ENCODE data around the gene STRN4.

STRN4 gene

GRCh38 chr19:46755077-46755852 lies 9.0 kb upstream of the STRN4 start:
- in situ Hi-C loops (cut with HindIII; ENCODE audit: low sequenced_read_pairs): no loop called here
- peak; percentile 55 for DNase-seq (ENCODE audit: low read depth, low spot score)
- no peak overlapping the region for H3K4me3 ChIP-seq (ENCODE audit: low read depth, low read length)
- no peak for TF ChIP-seq CTCF (IDR thresholded peaks at IDR 0.05; ENCODE audit: low read depth, low read length)

DNA sequence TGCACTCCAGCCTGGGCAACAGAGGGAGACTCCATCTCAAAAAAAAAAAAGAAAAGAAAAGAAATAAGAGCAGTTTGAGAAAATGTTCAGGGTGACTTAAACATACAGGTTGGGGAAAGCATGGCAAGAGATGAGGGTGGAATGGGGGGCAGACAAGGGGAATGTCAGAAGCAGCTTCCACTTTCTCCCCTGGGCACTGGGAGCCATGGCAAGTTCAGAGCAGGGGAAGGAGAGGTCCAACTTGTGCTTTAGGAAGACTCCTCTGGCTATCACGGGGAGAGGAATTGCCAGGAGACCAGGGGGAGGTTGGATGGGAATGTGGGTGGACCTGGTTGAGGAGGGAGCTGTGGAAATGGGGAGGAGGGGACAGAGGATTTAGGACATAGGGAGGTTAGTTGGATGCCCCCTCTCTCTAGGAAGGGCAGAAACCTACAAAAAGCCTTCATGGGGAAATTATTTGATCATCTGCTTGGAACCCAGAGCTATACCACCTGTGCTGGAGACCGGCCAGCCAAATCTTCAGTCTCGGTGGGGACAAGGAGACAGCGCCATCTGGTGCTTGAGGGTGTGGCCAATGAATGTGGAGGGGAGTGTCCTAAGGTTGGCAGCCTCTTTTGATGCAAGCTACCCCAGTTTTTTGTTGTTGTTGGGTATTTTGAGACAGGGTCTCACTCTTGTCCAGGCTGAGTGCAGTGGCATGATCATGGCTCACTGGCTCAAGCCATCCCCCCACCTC lies 7.3 kb upstream of the STRN4 start:
- no peak overlapping the region for H3K4me3 ChIP-seq (ENCODE audit: low read depth, low read length)
- peak; percentile 63 for TF ChIP-seq CTCF (IDR thresholded peaks at IDR 0.05; ENCODE audit: low read depth, low read length)
- no peak for DNase-seq (ENCODE audit: low read depth, low spot score)
- in situ Hi-C loops (cut with HindIII; ENCODE audit: low sequenced_read_pairs): no loop called here

- TF ChIP-seq CTCF (IDR thresholded peaks at IDR 0.05; ENCODE audit: low read depth, low read length): peak; percentile 90
- in situ Hi-C loops (cut with HindIII; ENCODE audit: low sequenced_read_pairs): no loop called here
These were observed 2.3 kb upstream of the STRN4 start for GRCh38 chr19:46748325-46749109.

GRCh38 chr19:46745521-46746280 lies 549 bp downstream of the STRN4 start, which contains the start of gene FKRP:
FKRP (plus strand) TSS chr19:46746057; CDS start chr19:46755451, 9,394 bp downstream.
- DNase-seq (ENCODE audit: low read depth, low spot score): no peak
- peak within 1 kb of the TSS; percentile 97 for H3K4me3 ChIP-seq (ENCODE audit: low read depth, low read length)
- TF ChIP-seq CTCF (IDR thresholded peaks at IDR 0.05; ENCODE audit: low read depth, low read length): no peak
- in situ Hi-C loops (cut with HindIII; ENCODE audit: low sequenced_read_pairs): no loop called here

More at GRCh38 chr19:46748325-46749109, 2.3 kb upstream of the STRN4 start:
- DNase-seq (ENCODE audit: low read depth, low spot score): no peak
- H3K4me3 ChIP-seq (ENCODE audit: low read depth, low read length): no peak overlapping the region

DNA sequence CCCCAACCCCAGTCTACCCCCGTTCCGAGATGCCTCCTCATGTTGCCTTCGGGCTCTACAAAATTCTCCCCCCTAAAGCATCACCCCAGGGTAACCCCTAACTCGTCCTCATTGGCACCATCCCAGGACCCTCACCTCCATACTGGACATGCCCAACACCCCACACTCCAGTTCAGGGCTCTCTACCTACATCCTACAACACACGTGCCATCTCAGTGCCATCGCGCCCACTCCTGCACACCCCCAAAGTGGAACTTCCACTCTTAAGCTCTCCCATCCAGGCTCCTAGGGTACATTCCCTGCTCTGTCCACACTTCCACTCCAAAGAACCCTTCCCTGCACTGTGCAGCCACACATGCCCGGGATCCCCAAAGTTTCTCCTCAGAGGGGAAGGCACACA lies 1.2 kb downstream of the STRN4 start:
- in situ Hi-C loops (cut with HindIII; ENCODE audit: low sequenced_read_pairs): no loop called here
- peak overlapping the region; percentile 97 for H3K4me3 ChIP-seq (ENCODE audit: low read depth, low read length)
- no peak for TF ChIP-seq CTCF (IDR thresholded peaks at IDR 0.05; ENCODE audit: low read depth, low read length)

More for the DNA sequence above, 1.2 kb downstream of the STRN4 start:
- no peak for DNase-seq (ENCODE audit: low read depth, low spot score)

Data from astrocyte of the spinal cord (primary cell).